ENCODE results near the gene DZIP3. TPM values are rescaled to one million over a fixed set of nuclear protein-coding genes. Genes with fewer than 3 reads are reported as not detected.

DZIP3 gene
- polyA plus RNA-seq, 1 donor (not counting 4 experiments of a cell fraction or from before 2014, with no cell fraction given) = 3.9 TPM

- dilution Hi-C loops (cut with MboI; ENCODE audit: extremely low pct_ligation_motif_present, low sequenced_read_pairs) = no loop called here
- DNase-seq (ENCODE audit: low read depth, low spot score) (no peak), FAIRE-seq (no peak)
- TF ChIP-seq CTCF (optimal IDR thresholded peaks at IDR 0.05 in 1 of 3, IDR thresholded peaks at IDR 0.05 in 1 of 3, conservative IDR thresholded peaks at IDR 0.05 in 1 of 3; ENCODE audit: extremely low read depth in 1 of 3, insufficient read depth in 2 of 3, low read length in 3 of 3) = peak in 1 of 3 experiments; percentile 38
- TF ChIP-seq EZH2 (IDR thresholded peaks at IDR 0.05; ENCODE audit: low read length) = no peak
- Histone ChIP-seq H3K4me3 (ENCODE audit: control insufficient read depth in 2 of 3, extremely low read depth in 1 of 3, insufficient read depth in 2 of 3, low read depth in 1 of 3, low read length in 3 of 3) (no peak overlapping the region), H3K79me2 (ENCODE audit: control insufficient read depth, insufficient read depth, low read length) (no peaks in the 10 kb centered on the region), H3K9me3 (ENCODE audit: control insufficient read depth, low read depth, low read length) (no peaks in the 10 kb centered on the region), H3K9ac (ENCODE audit: control insufficient read depth, extremely low read depth, insufficient read depth, low read length) (no peak overlapping the region), H4K20me1 (ENCODE audit: control insufficient read depth, extremely low read depth, insufficient read depth, low read length) (no peaks in the 10 kb centered on the region), H3K27ac (ENCODE audit: control insufficient read depth, insufficient read depth, low read length) (no peak overlapping the region), H3K4me1 (ENCODE audit: control insufficient read depth, extremely low read depth, insufficient read depth, low read length) (no peaks in the 10 kb centered on the region), H2AFZ (ENCODE audit: control insufficient read depth, low read length) (peak overlapping the region; percentile 54), H3K4me2 (ENCODE audit: control insufficient read depth, extremely low read depth, insufficient read depth, low read depth, low read length) (no peak overlapping the region), H3K36me3 (ENCODE audit: control insufficient read depth in 2 of 2, extremely low read depth in 1 of 2, insufficient read depth in 2 of 2, low read length in 2 of 2) (peaks cover 0 to 1% of the 10 kb centered on the region in 2 experiments), H3K27me3 (ENCODE audit: control insufficient read depth, extremely low read depth, insufficient read depth, low read length) (no peaks in the 10 kb centered on the region), H3K9me1 (ENCODE audit: control insufficient read depth, extremely low read depth, insufficient read depth, low read length) (no peaks in the 10 kb centered on the region)
Measured at GRCh38 chr3:108552267-108553159, 37.0 kb upstream of the DZIP3 start.

GRCh38 chr3:108554229-108554628, 35.3 kb upstream of the DZIP3 start:
- TF ChIP-seq EZH2 (IDR thresholded peaks at IDR 0.05; ENCODE audit: low read length) (no peak), CTCF (optimal IDR thresholded peaks at IDR 0.05 in 1 of 3, IDR thresholded peaks at IDR 0.05 in 1 of 3, conservative IDR thresholded peaks at IDR 0.05 in 1 of 3; ENCODE audit: extremely low read depth in 1 of 3, insufficient read depth in 2 of 3, low read length in 3 of 3) (no peak)
- DNase-seq (ENCODE audit: low read depth, low spot score) = no peak
- peaks cover 0 to 1% of the 10 kb centered on the region in 2 experiments for H3K36me3 ChIP-seq (ENCODE audit: control insufficient read depth in 2 of 2, extremely low read depth in 1 of 2, insufficient read depth in 2 of 2, low read length in 2 of 2)
- no peak overlapping the region for H3K9ac ChIP-seq (ENCODE audit: control insufficient read depth, extremely low read depth, insufficient read depth, low read length)
- no peaks in the 10 kb centered on the region for H3K9me1 ChIP-seq (ENCODE audit: control insufficient read depth, extremely low read depth, insufficient read depth, low read length)
- H3K27ac ChIP-seq (ENCODE audit: control insufficient read depth, insufficient read depth, low read length) = no peak overlapping the region
- H2AFZ ChIP-seq (ENCODE audit: control insufficient read depth, low read length) = no peak overlapping the region
- dilution Hi-C loops (cut with MboI; ENCODE audit: extremely low pct_ligation_motif_present, low sequenced_read_pairs) = no loop called here
- no peaks in the 10 kb centered on the region for H4K20me1 ChIP-seq (ENCODE audit: control insufficient read depth, extremely low read depth, insufficient read depth, low read length)
- no peaks in the 10 kb centered on the region for H3K4me1 ChIP-seq (ENCODE audit: control insufficient read depth, extremely low read depth, insufficient read depth, low read length)
- H3K4me3 ChIP-seq (ENCODE audit: control insufficient read depth in 2 of 3, extremely low read depth in 1 of 3, insufficient read depth in 2 of 3, low read depth in 1 of 3, low read length in 3 of 3) = no peak overlapping the region
- FAIRE-seq = no peak
- H3K9me3 ChIP-seq (ENCODE audit: control insufficient read depth, low read depth, low read length) = no peaks in the 10 kb centered on the region
- no peak overlapping the region for H3K4me2 ChIP-seq (ENCODE audit: control insufficient read depth, extremely low read depth, insufficient read depth, low read depth, low read length)
- no peaks in the 10 kb centered on the region for H3K27me3 ChIP-seq (ENCODE audit: control insufficient read depth, extremely low read depth, insufficient read depth, low read length)
- H3K79me2 ChIP-seq (ENCODE audit: control insufficient read depth, insufficient read depth, low read length) = no peaks in the 10 kb centered on the region

Measured in keratinocyte (primary cell).